HepG2 (cell line): Measurements from ENCODE around the gene ZBTB46. TPM values are rescaled to one million over a fixed set of nuclear protein-coding genes. Genes with fewer than 3 reads are reported as not detected.
A peak's percentile ranks its signal among the peaks of the same experiment; 100 is the strongest.

Experiments
- AGO1 ChIP-seq: fragments of 200-400 bp; formaldehyde crosslinking; IDR thresholded peaks from 2 replicates; pipeline ENCODE4 v1.6.1; 2017; ENCODE audit warnings: mild to moderate bottlenecking, low read depth, low read length, moderate library complexity; ENCODE audit not compliant: poor library complexity, severe bottlenecking
- BCL6 ChIP-seq: IDR thresholded peaks from 2 replicates; pipeline ENCODE4 v1.6.1; 2016; ENCODE audit warnings: missing genetic modification reagents, missing compliant biosample characterization
- CAMTA2 ChIP-seq: sonication (generic); formaldehyde crosslinking; IDR thresholded peaks from 2 replicates; pipeline ENCODE4 v1.4.0; 2020; ENCODE audit warnings: mild to moderate bottlenecking, missing genetic modification reagents, borderline replicate concordance
- DMTF1 ChIP-seq: sonication (generic); formaldehyde crosslinking; IDR thresholded peaks from 2 replicates; pipeline ENCODE4 v1.4.0; 2020; ENCODE audit warnings: mild to moderate bottlenecking, missing genetic modification reagents
- ETV5 ChIP-seq: IDR thresholded peaks from 2 replicates; pipeline ENCODE4 v1.6.1; 2018; ENCODE audit warnings: missing biosample characterization, missing genetic modification reagents, inconsistent platforms, borderline replicate concordance
- FOXC1 ChIP-seq: sonication (generic); formaldehyde crosslinking; IDR thresholded peaks from 2 replicates; pipeline ENCODE4 v1.8.0; 2022; ENCODE audit warnings: mild to moderate bottlenecking, missing genetic modification reagents, borderline replicate concordance
- FOXM1 ChIP-seq: sonication (generic); formaldehyde crosslinking; IDR thresholded peaks from 2 replicates; pipeline ENCODE4 v1.5.0; 2020; ENCODE audit warnings: missing genetic modification reagents
- GATAD2A ChIP-seq: IDR thresholded peaks from 2 replicates; pipeline ENCODE4 v1.6.1; 2016
- HMGXB4 ChIP-seq, 2 experiments: sonication (generic) in 1 of 2; formaldehyde crosslinking in 1 of 2; IDR thresholded peaks; 2 replicates each; pipeline versions ENCODE4 v1.4.0 to v1.6.1; 2018 to 2020; ENCODE audit warnings: missing genetic modification reagents in 2 of 2, borderline replicate concordance in 1 of 2, low read depth in 1 of 2, mild to moderate bottlenecking in 1 of 2, missing biosample characterization in 1 of 2
- JUND ChIP-seq: sonication (generic); formaldehyde crosslinking; IDR thresholded peaks from 2 replicates; pipeline ENCODE4 v1.8.0; 2022; ENCODE audit warnings: mild to moderate bottlenecking, missing genetic modification reagents
- KDM5B ChIP-seq: sonication (generic); formaldehyde crosslinking; IDR thresholded peaks from 2 replicates; pipeline ENCODE4 v1.4.0; 2020; ENCODE audit warnings: missing genetic modification reagents, mild to moderate bottlenecking, borderline replicate concordance
- PAX8 ChIP-seq: sonication (generic); formaldehyde crosslinking; IDR thresholded peaks from 2 replicates; pipeline ENCODE4 v1.8.0; 2022; ENCODE audit warnings: mild to moderate bottlenecking, missing genetic modification reagents, borderline replicate concordance
- PAXIP1 ChIP-seq: sonication (generic); formaldehyde crosslinking; conservative IDR thresholded peaks from 2 replicates; pipeline ENCODE4 v1.4.0; 2020; ENCODE audit warnings: mild to moderate bottlenecking, missing genetic modification reagents, moderate library complexity
- RFXAP ChIP-seq: sonication (generic); formaldehyde crosslinking; IDR thresholded peaks from 2 replicates; pipeline ENCODE4 v1.4.0; 2020; ENCODE audit warnings: missing genetic modification reagents, borderline replicate concordance
- SRF ChIP-seq: IDR thresholded peaks from 2 replicates; pipeline ENCODE4 v1.6.1; 2011; ENCODE audit warnings: mild to moderate bottlenecking, low read depth, low read length, moderate library complexity
- ZBTB33 ChIP-seq: sonication (generic); formaldehyde crosslinking; IDR thresholded peaks from 2 replicates; pipeline ENCODE4 v1.4.0; 2020; ENCODE audit warnings: missing genetic modification reagents
- ZNF101 ChIP-seq: sonication (generic); formaldehyde crosslinking; IDR thresholded peaks from 2 replicates; pipeline ENCODE4 v1.4.0; 2020; ENCODE audit warnings: mild to moderate bottlenecking, low read depth, missing genetic modification reagents, borderline replicate concordance
- ZNF354B ChIP-seq: sonication (generic); formaldehyde crosslinking; IDR thresholded peaks from 2 replicates; pipeline ENCODE4 v1.8.0; 2022; ENCODE audit warnings: mild to moderate bottlenecking, missing genetic modification reagents
- ZNF564 ChIP-seq: sonication (generic); formaldehyde crosslinking; IDR thresholded peaks from 2 replicates; pipeline ENCODE4 v1.8.1; 2023; ENCODE audit warnings: mild to moderate bottlenecking, missing genetic modification reagents
- polyA plus RNA-seq, 8 experiments: library from polyadenylated mRNA; depleted of rRNA in 3 of 8; stranded (reverse) in 7 of 8; unstranded in 1 of 8; fragments of >200 nt; fragmentation: Illumina TruSeq in 4 of 8; extraction: Trizol in 4 of 8; gene quantifications; 2 replicates each; pipeline versions ENCODE4 v1.2.1 to v1.2.3, GENCODE V29; 2011 to 2016; ENCODE audit warnings: low read depth in 4 of 8, missing spikeins in 1 of 8, mixed read lengths in 1 of 8; ENCODE audit not compliant: insufficient read depth in 1 of 8
- total RNA-seq, 5 experiments: library from RNA; depleted of rRNA; stranded (reverse); fragments of >200 nt; fragmentation: Illumina TruSeq; extraction: Trizol; gene quantifications; 2 replicates each; pipeline ENCODE4 v1.2.3, GENCODE V29; 2016; ENCODE audit warnings: low read depth in 1 of 5

Gene ZBTB46
- total and polyA plus RNA-seq, 2 of the 13 experiments (the other 11 are each of a cell fraction or from before 2014, with no cell fraction given) = 1.6 to 13.5 TPM

- TF ChIP-seq ZBTB33 (CRISPR knock-in tag) (no peak), DMTF1 (no peak), HMGXB4 (CRISPR knock-in tag; IDR thresholded peaks at IDR 0.05; ENCODE audit: borderline replicate concordance in 1 of 2, low read depth in 1 of 2) (peak in 1 of 2 experiments; percentile 78; a peak in 3 of 4 replicates), ZNF354B (CRISPR knock-in tag) (no peak), AGO1 (peak; percentile 74), ETV5 (CRISPR knock-in tag) (peak; percentile 64; the same call in 1 of the 2 replicates), GATAD2A (peak; percentile 39; the same call in 1 of the 2 replicates), JUND (CRISPR knock-in tag) (peak; percentile 27; the same call in 1 of the 2 replicates), PAXIP1 (peak; percentile 49; the same call in 1 of the 2 replicates), ZNF564 (CRISPR knock-in tag) (peak; percentile 70; the same call in 1 of the 2 replicates), CAMTA2 (CRISPR knock-in tag) (peak; percentile 92; the same call in 1 of the 2 replicates), KDM5B (CRISPR knock-in tag) (peak; percentile 87), SRF (no peak), PAX8 (CRISPR knock-in tag) (no peak), FOXM1 (CRISPR knock-in tag) (no peak), FOXC1 (CRISPR knock-in tag) (no peak; the same call in none of the 2 replicates), ZNF101 (no peak), BCL6 (CRISPR knock-in tag) (peak; percentile 66), RFXAP (CRISPR knock-in tag) (0 out of 2 replicates have a peak, but pooled peaks have one; percentile 20)
Observed at GRCh38 chr20:63831993-63832686, 1.1 kb upstream of the ZBTB46 start (continued).
